Mammary epithelial cell (primary cell): Measurements from ENCODE around the gene PARP8.

Source experiments
- EZH2 ChIP-seq: IDR thresholded peaks from 2 replicates; pipeline ENCODE4 v1.6.1; 2012; ENCODE audit warnings: low read length, inconsistent platforms, borderline replicate concordance
- TF ChIP-seq, protein P1 (sequence below), 2 donors: IDR thresholded peaks in 1 of 2; conservative IDR thresholded peaks in 1 of 2; 2 replicates each; pipeline ENCODE4 v1.5.1; 2011 to 2012; ENCODE audit warnings: inconsistent platforms in 2 of 2, low read length in 2 of 2, mild to moderate bottlenecking in 2 of 2, control low read depth in 1 of 2, low read depth in 1 of 2; ENCODE audit not compliant: insufficient read depth in 1 of 2; ENCODE audit errors: extremely low read depth in 1 of 2

DNA sequence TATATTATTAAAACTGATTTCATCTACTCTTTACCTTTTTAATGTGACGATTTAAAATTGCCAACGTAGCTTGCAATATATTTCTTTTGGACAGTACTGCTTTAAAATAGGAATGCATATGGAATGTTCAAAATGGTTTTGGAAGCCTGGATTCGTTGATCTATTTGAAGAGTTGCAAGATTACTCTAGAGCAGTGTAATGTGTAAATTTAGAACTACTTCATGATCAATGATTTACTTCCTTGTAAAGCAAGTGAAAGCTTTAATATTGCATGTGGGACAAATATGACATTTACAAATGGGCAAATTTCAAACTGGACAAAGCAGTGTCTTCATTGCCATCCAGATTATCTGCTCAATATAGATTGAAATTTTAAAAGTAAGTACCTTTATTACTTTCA is 38.3 kb downstream of the PARP8 start:
- TF ChIP-seq, protein P1, sequence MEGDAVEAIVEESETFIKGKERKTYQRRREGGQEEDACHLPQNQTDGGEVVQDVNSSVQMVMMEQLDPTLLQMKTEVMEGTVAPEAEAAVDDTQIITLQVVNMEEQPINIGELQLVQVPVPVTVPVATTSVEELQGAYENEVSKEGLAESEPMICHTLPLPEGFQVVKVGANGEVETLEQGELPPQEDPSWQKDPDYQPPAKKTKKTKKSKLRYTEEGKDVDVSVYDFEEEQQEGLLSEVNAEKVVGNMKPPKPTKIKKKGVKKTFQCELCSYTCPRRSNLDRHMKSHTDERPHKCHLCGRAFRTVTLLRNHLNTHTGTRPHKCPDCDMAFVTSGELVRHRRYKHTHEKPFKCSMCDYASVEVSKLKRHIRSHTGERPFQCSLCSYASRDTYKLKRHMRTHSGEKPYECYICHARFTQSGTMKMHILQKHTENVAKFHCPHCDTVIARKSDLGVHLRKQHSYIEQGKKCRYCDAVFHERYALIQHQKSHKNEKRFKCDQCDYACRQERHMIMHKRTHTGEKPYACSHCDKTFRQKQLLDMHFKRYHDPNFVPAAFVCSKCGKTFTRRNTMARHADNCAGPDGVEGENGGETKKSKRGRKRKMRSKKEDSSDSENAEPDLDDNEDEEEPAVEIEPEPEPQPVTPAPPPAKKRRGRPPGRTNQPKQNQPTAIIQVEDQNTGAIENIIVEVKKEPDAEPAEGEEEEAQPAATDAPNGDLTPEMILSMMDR (conservative IDR thresholded peaks at IDR 0.05 in 1 of 2, IDR thresholded peaks at IDR 0.05 in 1 of 2; ENCODE audit: extremely low read depth in 1 of 2, insufficient read depth in 1 of 2, low read depth in 1 of 2, low read length in 2 of 2) = no peak
- TF ChIP-seq EZH2 = no peak
